GM18861 (cell line): Measurements from ENCODE around the gene LRRN1.

ENCODE experiments used
- ATAC-seq: cut with Tn5 transposase; IDR thresholded peaks from one replicate; pipeline ENCODE4 v1.9.1; 2021; ENCODE audit not compliant: unreplicated experiment

LRRN1 gene

GRCh38 chr3:3799173-3800079 is at the start of gene LRRN1:
LRRN1 (plus strand) TSS chr3:3799431; CDS start chr3:3844642, 45,211 bp downstream.
- ATAC-seq = no peak

- no peak for ATAC-seq
Observed at GRCh38 chr3:3753416-3753815, 45.8 kb upstream of the LRRN1 start.

DNA sequence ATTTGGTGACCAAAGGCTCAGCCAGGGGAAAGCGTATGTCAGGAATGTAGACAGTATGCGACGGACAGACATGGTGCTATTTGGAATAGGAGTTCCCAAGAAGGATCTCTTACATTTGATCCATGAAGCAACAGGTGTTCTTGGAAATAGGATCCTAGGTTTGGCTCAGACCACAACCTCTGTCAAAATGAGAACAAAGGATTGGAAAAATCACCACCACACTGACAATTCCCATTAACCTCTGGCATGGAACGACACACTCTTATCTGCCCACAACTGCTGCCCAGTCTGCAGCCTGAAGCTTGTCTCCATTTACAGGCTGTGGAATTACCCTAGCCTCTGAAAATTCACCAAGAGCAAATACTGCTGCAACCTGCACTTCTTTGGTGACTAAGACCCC is 33.6 kb upstream of the LRRN1 start:
- ATAC-seq = no peak

- no peak for ATAC-seq
Observed at GRCh38 chr3:3766140-3766539, 33.1 kb upstream of the LRRN1 start.

DNA sequence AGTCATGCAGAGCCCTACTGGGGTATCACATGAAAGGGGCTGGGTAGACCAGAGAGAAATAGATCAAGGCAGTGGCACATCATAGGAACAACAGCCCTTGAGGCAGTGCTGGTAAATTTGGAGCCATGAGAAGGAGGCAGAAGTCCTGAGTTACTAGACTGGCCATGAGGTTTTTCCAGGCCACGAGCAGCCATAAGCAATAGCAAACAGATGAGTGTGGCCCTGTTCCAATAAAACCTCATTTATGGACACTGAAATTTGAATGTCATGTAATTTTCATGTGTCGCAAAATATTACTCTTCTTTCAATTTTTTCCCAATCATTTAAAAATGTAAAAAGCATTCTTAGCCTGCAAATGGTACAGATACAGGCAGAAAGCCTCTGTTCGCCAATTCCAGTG is 28.1 kb upstream of the LRRN1 start:
- no peak for ATAC-seq

DNA sequence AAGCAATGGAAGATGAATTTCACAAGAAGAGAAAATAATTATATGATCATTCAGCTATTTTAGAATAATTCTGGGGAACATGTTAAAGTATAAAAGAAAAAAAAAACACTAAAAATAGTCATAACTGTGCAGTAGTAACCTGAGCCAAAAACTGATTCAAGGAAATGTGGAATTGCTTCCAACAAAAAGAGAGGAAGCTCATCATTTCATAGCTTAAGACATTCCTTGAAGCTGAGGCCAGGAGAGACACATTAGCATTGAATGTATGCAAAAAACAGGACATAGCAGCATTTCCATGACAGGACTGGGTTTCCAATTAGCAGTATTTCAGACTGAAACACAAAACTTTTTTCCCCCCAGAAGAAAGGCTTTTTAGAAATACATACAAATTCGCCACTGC is 27.7 kb upstream of the LRRN1 start:
- no peak for ATAC-seq

DNA sequence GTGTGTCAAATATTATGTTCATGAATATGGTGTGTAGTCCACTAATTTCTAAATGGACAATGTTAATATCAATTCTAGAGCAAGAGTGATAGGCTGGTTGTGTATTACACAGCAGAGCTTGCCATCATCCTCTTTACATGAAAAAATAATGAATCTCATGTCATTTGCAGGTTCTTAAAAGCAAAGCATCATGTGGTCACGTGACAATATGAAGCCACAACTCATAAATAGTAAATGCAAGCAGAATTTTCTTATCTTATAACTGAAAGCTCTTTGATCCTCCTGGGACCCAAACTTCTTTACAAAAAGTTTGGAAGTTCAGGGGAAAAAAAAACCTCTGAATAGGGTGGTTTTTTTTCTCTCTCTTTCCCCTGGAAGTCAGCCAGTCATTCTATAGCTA is 26.9 kb upstream of the LRRN1 start:
- no peak for ATAC-seq

GRCh38 chr3:3772920-3773319 is 26.3 kb upstream of the LRRN1 start:
- no peak for ATAC-seq

DNA sequence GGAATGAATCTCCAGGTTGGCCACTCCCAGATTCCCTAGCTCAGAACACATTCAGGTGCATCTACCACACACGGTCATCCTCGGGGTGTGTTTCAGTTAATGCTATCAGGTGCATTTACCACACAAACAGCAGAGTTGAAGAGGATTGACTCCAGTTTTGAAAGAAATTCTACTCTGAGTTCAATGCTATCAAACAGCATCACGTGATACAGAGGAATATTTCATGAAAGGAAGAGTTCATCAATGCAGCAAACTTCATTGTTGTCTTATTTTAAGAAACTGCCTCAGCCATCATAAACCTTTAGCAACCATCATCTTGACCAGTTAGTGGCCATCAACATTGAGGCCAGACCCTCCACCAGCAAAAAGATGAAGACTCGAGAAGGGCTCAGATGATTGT is 22.6 kb upstream of the LRRN1 start:
- ATAC-seq = no peak

DNA sequence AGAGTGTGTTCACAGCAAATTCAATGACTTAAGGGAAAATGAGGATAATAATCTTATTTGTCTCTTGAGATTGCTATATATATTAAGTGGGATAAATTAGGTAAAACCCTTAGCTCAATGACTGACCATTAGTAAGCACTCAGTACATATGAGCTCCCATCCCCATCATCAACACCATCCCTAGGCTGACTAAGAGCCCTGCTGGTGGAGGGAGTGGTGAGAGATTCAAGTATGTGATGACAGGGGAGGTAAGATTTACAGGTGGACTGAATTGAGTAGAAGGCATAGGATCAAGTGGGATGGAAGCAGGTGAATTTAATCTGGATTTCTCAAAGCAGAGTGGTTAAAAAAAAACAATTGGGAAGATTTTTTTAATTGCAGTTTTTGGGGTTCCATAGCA is 21.0 kb upstream of the LRRN1 start:
- ATAC-seq = no peak

- no peak for ATAC-seq
Observed at GRCh38 chr3:3778641-3779270, 20.5 kb upstream of the LRRN1 start.

GRCh38 chr3:3782457-3782856 is 16.8 kb upstream of the LRRN1 start:
- no peak for ATAC-seq

- ATAC-seq = no peak
Observed at GRCh38 chr3:3783210-3783609, 16.0 kb upstream of the LRRN1 start.

DNA sequence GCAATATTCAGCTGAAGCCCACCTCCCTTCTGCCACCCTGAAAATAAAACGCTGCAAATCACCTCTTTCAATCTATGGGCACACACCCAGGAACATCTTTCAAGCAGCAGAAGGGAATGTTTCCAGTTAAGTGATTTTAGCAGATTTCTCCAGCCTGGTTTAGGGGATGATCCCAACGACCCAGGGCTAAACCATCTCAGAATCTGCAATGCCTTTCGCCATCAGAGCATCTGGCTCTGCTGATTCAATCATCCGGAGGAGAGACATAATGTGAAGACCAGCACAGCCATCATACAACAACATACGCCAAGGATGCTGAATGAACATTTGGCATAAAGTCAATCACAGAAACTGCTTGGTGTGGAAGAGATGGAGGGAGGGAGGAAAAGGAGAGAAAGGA is 15.5 kb upstream of the LRRN1 start:
- no peak for ATAC-seq

DNA sequence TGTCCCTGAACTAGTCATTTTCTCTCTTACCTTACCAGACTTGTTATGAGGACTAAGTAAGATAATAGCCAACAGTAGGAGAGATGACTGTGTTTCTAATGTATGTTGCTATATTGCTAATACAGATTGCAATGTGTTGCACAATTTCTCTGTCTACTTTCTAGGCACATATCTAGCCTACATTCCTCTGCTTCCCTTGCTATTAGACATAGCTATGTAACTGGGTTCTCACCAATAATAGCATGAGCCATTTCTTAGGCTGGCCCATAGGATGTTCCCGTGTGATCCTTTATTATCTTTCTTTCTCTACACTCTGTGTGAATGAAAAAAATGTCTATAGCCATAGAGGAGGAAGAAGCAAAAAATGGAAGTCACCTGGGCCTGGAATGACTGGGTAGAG is 6.8 kb upstream of the LRRN1 start:
- no peak for ATAC-seq

- no peak for ATAC-seq
Observed at GRCh38 chr3:3798631-3799113, 559 bp upstream of the LRRN1 start.

- ATAC-seq = no peak
Observed at GRCh38 chr3:3800080-3800455, 837 bp downstream of the LRRN1 start.

DNA sequence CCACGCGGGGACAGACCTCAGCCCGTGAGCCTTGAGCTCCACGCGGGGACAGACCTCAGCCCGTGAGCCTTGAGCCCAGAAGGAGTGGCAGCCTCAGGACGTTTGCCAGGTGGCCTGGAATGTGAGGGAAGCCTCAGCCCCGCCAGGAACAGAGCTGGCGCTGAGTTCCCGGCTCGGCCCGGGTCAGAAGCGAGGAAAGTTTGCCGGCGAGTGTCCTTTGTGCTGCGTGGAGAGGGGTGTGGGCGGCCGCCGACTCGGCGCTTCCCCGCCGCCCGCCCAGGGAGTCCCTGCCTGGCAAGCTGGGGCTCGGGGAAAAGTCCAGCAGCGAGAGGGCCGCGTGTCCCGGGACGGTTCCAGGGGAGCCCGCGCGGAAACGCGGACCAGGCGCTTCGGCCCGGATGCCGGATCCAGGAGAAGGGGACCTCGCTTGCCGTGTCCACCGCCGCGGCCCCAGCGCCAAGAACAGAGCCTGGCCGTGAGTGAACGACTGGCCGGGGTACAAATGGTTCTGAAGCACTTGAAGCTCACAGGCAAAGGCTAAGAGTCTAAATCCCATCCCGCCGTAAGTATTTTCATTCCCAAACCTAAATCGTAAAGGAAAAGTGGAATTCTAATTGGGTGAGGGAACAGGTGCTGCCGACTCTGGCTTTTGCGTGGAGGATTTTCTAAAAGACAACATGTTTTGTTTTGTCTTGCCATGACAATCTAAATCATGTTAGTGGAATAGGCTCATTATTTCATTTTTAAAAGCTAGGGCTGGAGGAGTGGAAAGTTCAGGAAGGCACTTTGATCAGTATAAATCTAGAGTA is 1.7 kb downstream of the LRRN1 start:
- no peak for ATAC-seq

DNA sequence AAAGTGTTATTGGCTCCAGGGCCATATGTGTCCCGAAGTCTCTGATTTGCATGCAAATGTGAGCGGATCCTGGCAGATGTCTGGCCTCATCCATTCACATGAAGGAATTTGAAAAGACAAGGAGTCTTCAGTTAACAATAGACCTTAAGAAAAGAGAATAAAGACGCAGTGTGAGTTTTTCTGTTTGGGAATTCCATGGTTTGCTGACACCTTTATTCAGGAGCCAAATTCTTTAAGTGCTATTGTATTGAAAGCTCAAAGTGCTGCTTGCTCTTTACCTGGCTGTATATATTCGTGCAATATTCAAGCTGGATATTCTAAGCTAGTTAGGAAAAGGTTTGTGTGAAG is 2.2 kb downstream of the LRRN1 start:
- ATAC-seq = no peak

DNA sequence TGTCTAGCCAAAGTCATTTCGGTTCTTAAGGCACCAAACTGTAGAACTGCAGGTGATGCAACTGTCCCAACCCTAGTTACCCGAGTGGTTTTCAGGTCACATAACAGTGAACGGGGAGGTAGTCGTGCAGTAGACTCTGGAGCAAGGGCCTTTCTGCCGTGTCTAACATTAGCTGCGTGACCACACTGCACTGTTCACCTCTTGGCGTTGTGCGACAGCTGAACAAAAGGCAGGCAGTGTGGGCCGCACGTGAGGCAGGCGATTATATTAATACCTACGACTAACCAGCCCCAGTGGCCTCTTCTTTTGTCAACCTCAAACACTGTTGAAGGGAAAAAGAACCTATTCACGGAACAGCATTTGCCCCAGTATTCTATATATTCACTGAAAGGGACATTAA is 2.8 kb downstream of the LRRN1 start:
- no peak for ATAC-seq

GRCh38 chr3:3804560-3804959 is 5.3 kb downstream of the LRRN1 start:
- ATAC-seq = no peak

GRCh38 chr3:3806092-3806491 is 6.9 kb downstream of the LRRN1 start:
- no peak for ATAC-seq
